Measurements from ENCODE around the gene HMGCLL1. TPM values are rescaled to one million over a fixed set of nuclear protein-coding genes. Genes with fewer than 3 reads are reported as not detected.

Gene HMGCLL1
- polyA plus RNA-seq, 1 of the 3 experiments (the other 2 are of a cell fraction) = not detected

GRCh38 chr6:55437141-55437540, 141.9 kb downstream of the HMGCLL1 start:
- H3K9ac ChIP-seq = no peak overlapping the region
- 29% methylated on average over 4 of the region's 4 CpGs for whole genome bisulfite sequencing (ENCODE audit: low lambda C conversion rate)
- CTCF ChIA-PET = interaction anchor here (1.5 kb wide), 1 partner anchor 9 kb away, joined by 4 read pairs; no protein-coding TSS in a partner anchor

DNA sequence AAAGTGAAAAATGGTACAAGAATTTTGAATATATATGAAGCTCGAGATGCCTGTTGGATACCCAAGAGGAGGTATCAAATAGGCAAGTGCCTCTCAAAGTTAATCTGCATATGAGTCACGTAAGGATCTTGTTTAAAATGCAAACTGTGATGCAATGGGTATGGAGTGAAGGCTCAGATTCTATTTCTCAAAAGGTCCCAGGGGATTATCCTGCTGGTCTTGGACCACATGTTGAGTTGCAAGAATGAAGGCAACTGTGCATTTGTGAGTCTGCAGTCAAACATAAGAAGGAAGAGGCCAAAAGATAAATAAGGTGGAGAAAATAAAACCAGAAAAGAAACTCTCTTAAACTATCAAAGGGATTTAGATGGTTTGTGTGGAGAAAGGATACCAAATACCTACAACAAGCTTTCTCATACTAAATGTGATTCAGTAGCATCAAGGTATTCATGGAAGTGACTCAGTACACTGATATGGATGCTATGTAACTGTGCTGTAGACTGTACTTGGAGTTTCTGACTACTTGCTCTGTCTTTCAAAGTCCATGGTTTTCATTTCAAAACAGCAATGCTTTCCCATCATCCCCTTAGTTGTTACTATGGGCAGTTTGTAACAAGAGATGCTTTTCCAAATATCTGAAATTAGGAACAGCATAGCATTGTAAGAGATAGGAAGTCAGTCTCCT, 145.4 kb downstream of the HMGCLL1 start:
- POLR2A ChIA-PET = no interaction called here
- no peaks in the 10 kb centered on the region for H3F3A ChIP-seq (replicated peaks; ENCODE audit: insufficient read depth)
- H3K4me3 ChIP-seq (ENCODE audit: low read depth in 2 of 2, low read length in 1 of 2) = no peak overlapping the region
- no peak overlapping the region for H2AFZ ChIP-seq (ENCODE audit: low read depth)
- no peaks in the 10 kb centered on the region for H3K4me1 ChIP-seq (ENCODE audit: control insufficient read depth in 1 of 2, insufficient read depth in 2 of 2, low read depth in 1 of 2, low read length in 1 of 2)
- H3K27me3 ChIP-seq (ENCODE audit: insufficient read depth) = no peaks in the 10 kb centered on the region
- no peak overlapping the region for H3K4me2 ChIP-seq
- no peaks in the 10 kb centered on the region for H3K79me2 ChIP-seq (ENCODE audit: insufficient read depth)
- H3K9me2 ChIP-seq = no peaks in the 10 kb centered on the region
- TF ChIP-seq RAD21 (IDR thresholded peaks at IDR 0.05; ENCODE audit: low read length) (no peak), GATA2 (CRISPR knock-in tag; IDR thresholded peaks at IDR 0.05) (no peak), FOXM1 (IDR thresholded peaks at IDR 0.05; ENCODE audit: low read depth) (no peak), TCF12 (IDR thresholded peaks at IDR 0.05) (no peak), RXRA (IDR thresholded peaks at IDR 0.05; ENCODE audit: borderline replicate concordance, low read depth) (no peak), SIN3A (IDR thresholded peaks at IDR 0.05; ENCODE audit: borderline replicate concordance, low read depth, low read length) (no peak), FOXJ3 (CRISPR knock-in tag; IDR thresholded peaks at IDR 0.05) (no peak)
- TF ChIP-seq, protein P1, sequence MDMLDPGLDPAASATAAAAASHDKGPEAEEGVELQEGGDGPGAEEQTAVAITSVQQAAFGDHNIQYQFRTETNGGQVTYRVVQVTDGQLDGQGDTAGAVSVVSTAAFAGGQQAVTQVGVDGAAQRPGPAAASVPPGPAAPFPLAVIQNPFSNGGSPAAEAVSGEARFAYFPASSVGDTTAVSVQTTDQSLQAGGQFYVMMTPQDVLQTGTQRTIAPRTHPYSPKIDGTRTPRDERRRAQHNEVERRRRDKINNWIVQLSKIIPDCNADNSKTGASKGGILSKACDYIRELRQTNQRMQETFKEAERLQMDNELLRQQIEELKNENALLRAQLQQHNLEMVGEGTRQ (IDR thresholded peaks at IDR 0.05; ENCODE audit: borderline replicate concordance, low read depth, low read length) = no peak
- TF ChIP-seq, protein P2, sequence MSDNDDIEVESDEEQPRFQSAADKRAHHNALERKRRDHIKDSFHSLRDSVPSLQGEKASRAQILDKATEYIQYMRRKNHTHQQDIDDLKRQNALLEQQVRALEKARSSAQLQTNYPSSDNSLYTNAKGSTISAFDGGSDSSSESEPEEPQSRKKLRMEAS (IDR thresholded peaks at IDR 0.05; ENCODE audit: low read depth) = no peak
- no peak overlapping the region for H3K9ac ChIP-seq
- H3K36me3 ChIP-seq (replicated peaks in 1 of 2; ENCODE audit: control insufficient read depth in 1 of 2, insufficient read depth in 2 of 2, low read length in 1 of 2) = no peaks in the 10 kb centered on the region
- no peaks in the 10 kb centered on the region for H3K9me3 ChIP-seq
- H4K20me1 ChIP-seq (ENCODE audit: insufficient read depth) = no peaks in the 10 kb centered on the region
- 14% methylated on average over 2 of the region's 2 CpGs for WGBS (ENCODE audit: low lambda C conversion rate)
- H3K27ac ChIP-seq (ENCODE audit: low read depth in 2 of 2, low read length in 1 of 2) = no peak overlapping the region
- no peak for DNase-seq
- CTCF ChIA-PET = no interaction called here

More at GRCh38 chr6:55437141-55437540, 141.9 kb downstream of the HMGCLL1 start:
- Histone ChIP-seq H3K79me2 (ENCODE audit: insufficient read depth) (no peaks in the 10 kb centered on the region), H3K9me2 (no peaks in the 10 kb centered on the region), H3K36me3 (replicated peaks in 1 of 2; ENCODE audit: control insufficient read depth in 1 of 2, insufficient read depth in 2 of 2, low read length in 1 of 2) (no peaks in the 10 kb centered on the region), H4K20me1 (ENCODE audit: insufficient read depth) (no peaks in the 10 kb centered on the region), H3K4me3 (ENCODE audit: low read depth in 2 of 2, low read length in 1 of 2) (no peak overlapping the region), H3F3A (replicated peaks; ENCODE audit: insufficient read depth) (no peaks in the 10 kb centered on the region), H3K4me1 (ENCODE audit: control insufficient read depth in 1 of 2, insufficient read depth in 2 of 2, low read depth in 1 of 2, low read length in 1 of 2) (no peaks in the 10 kb centered on the region), H3K27ac (ENCODE audit: low read depth in 2 of 2, low read length in 1 of 2) (no peak overlapping the region), H3K9me3 (no peaks in the 10 kb centered on the region), H2AFZ (ENCODE audit: low read depth) (no peak overlapping the region), H3K27me3 (ENCODE audit: insufficient read depth) (peaks cover 6% of the 10 kb centered on the region), H3K4me2 (no peak overlapping the region)
- no peak for DNase-seq
- TF ChIP-seq RXRA (IDR thresholded peaks at IDR 0.05; ENCODE audit: borderline replicate concordance, low read depth) (no peak), SMC3 (IDR thresholded peaks at IDR 0.05; ENCODE audit: low read depth, low read length) (no peak), JUND (IDR thresholded peaks at IDR 0.05) (no peak), FOXM1 (IDR thresholded peaks at IDR 0.05; ENCODE audit: low read depth) (no peak), NRF1 (IDR thresholded peaks at IDR 0.05; ENCODE audit: low read depth, low read length) (no peak), RFX5 (IDR thresholded peaks at IDR 0.05; ENCODE audit: low read length) (no peak), POLR2AphosphoS5 (IDR thresholded peaks at IDR 0.05; ENCODE audit: low read depth, low read length) (no peak), TAF1 (IDR thresholded peaks at IDR 0.05; ENCODE audit: borderline replicate concordance, low read depth, low read length) (no peak), RAD21 (IDR thresholded peaks at IDR 0.05; ENCODE audit: low read length) (no peak), ELF1 (IDR thresholded peaks at IDR 0.05) (no peak), NFIC (IDR thresholded peaks at IDR 0.05; ENCODE audit: borderline replicate concordance) (no peak), YY1 (IDR thresholded peaks at IDR 0.05; ENCODE audit: low read depth) (no peak), GATA2 (CRISPR knock-in tag; IDR thresholded peaks at IDR 0.05) (no peak), SIN3A (IDR thresholded peaks at IDR 0.05; ENCODE audit: borderline replicate concordance, low read depth, low read length) (no peak)
- TF ChIP-seq, protein P3, sequence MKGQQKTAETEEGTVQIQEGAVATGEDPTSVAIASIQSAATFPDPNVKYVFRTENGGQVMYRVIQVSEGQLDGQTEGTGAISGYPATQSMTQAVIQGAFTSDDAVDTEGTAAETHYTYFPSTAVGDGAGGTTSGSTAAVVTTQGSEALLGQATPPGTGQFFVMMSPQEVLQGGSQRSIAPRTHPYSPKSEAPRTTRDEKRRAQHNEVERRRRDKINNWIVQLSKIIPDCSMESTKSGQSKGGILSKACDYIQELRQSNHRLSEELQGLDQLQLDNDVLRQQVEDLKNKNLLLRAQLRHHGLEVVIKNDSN (IDR thresholded peaks at IDR 0.05; ENCODE audit: borderline replicate concordance, low read depth) = no peak
- TF ChIP-seq, protein P1 (IDR thresholded peaks at IDR 0.05; ENCODE audit: borderline replicate concordance, low read depth, low read length) = no peak
- POLR2A ChIA-PET = no interaction called here

All from SK-N-SH (cell line).